HG03066 (cell line): Measurements from ENCODE around the gene HDDC2.

Experiments
- ATAC-seq: cut with Tn5 transposase; IDR thresholded peaks from one replicate; pipeline ENCODE4 v1.9.1; 2021; ENCODE audit warnings: low read depth; ENCODE audit not compliant: unreplicated experiment

The HDDC2 gene

GRCh38 chr6:125273251-125273650 is 28.5 kb downstream of the HDDC2 start:
- no peak for ATAC-seq

DNA sequence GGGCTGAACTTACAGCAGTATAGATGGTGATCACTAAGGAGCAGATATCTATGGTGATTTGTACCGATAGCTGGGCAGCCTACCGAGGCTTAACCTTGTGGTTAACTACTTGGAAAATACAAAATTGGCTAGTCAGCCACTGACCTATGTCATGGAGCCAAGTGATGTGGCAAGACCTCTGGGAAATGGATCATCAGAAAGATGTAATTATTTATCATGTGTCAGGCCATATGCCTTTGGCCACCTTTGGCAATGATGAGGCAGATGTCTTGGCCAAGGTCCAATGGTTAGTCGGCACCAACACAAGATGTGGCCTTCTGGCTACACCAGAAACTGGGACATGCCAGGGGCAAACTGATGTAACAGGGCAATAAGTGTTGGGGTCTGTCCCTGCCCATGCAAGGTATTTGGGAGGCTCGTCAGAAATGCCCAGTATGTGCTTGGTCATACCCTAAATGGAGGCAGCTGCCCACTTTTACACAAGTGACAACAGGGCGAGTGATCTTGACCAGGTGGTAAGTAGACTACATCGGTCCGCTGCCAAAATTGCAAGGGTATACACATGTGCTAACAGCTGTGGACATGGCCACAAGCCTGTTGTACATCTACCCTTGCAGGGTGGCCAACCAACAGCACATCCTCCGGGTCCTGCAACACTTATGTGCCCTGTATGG is 30.1 kb downstream of the HDDC2 start:
- ATAC-seq: no peak

GRCh38 chr6:125270380-125270779 is 31.4 kb downstream of the HDDC2 start:
- ATAC-seq: no peak

DNA sequence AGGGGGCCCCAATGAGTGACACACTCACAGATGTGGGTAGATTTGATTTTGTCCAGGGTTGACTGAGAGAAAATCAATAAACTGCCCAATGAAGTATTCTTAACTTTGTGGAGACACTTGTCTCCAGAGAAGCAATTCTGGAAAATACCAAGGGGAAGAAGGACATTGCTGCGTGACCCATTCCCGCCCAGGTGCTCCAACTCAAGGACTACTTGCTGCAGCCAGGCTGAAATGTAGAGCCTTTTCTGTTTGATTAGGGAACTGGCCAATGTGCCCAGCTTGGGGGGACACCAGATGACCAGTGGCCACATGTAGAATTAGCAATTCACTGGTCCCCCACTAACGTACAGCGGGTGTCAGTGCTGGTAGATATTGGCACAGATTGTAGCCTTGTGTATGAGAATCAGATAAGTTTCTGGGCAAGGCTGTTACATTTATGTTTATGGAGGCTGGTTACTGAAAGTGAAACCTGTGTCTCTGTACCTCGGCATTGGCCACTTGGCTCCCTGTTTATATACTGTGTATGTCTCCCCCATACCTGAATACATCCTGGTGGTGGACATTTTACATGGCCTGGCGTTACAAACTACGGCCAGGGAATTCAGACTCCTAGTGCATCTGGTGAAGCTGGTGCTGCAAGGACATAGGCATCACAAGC is 32.3 kb downstream of the HDDC2 start:
- no peak for ATAC-seq

- ATAC-seq: no peak
Measured at GRCh38 chr6:125268765-125269164, 33.0 kb downstream of the HDDC2 start.

- ATAC-seq: no peak
Measured at GRCh38 chr6:125267806-125268523, 33.8 kb downstream of the HDDC2 start.

- ATAC-seq: no peak
Measured at GRCh38 chr6:125264476-125264875, 37.3 kb downstream of the HDDC2 start.

DNA sequence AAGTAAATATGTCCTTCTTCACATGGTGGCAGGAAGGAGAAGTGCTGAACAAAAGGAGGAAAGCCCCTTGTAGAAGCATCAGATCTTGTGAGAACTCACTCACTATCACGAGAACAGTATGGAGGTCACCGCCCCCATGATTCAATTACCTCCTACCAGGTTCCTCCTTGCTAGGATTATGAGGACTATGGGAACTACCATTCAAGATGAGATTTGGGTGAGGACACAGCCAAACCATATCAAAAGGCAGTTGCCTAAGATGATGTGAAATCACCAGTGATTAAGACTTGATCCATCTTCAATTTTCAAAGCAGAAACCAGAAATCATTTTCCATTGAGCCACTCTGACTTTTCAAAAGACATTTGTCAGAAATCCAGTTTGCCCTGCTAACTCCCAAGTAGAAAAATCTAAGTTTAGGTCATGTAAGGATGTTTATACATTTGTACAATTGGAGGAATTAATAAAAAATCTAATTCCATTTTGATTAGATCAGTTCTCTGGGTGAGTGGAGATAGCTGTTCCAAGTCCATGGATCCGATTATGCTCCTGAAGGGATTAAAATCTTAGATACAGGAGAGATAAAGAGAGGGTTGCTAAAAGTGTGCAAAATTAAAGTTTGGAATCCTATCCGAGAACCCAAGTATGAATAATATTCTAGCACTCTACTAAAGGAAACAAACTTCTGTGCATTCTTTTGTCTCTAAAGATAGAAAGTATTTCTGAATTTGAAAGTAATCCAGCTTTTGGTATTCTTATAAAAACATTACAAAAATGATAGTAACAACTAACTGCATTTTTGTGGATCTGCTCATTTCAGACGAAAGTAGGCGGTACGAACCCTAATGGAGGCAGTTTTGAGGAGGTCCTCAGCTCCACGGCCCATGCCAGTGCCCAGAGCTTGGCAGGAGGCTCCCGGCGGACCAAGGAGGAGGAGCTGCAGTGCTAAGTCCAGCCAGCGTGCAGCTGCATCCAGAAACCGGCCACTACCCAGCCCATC is 39.5 kb downstream of the HDDC2 start:
- no peak for ATAC-seq

GRCh38 chr6:125259354-125259736 is 42.4 kb downstream of the HDDC2 start:
- no peak for ATAC-seq

GRCh38 chr6:125258651-125259353 is 43.0 kb downstream of the HDDC2 start:
- ATAC-seq: no peak

GRCh38 chr6:125257351-125257750 is 44.4 kb downstream of the HDDC2 start:
- no peak for ATAC-seq

GRCh38 chr6:125255201-125255600 is 46.6 kb downstream of the HDDC2 start:
- no peak for ATAC-seq

DNA sequence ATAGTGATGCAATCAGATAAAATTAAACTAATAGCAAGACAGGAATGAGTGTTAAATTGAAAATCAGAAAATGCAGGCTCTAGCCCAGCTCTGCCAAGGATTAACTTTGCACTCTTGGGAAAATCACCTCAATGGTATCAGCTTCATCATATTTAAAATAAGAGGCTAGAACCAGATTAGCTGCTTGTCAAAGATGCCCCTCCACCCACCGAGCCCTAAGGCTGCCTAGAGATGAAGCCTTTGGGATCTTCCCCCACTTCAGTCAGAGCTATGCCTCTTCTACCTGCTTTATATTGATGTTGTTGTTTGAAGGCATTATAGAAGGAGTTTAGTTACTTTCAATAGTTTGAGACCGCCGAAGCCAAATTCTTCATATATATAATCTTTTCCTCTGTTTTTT is 47.4 kb downstream of the HDDC2 start:
- no peak for ATAC-seq

DNA sequence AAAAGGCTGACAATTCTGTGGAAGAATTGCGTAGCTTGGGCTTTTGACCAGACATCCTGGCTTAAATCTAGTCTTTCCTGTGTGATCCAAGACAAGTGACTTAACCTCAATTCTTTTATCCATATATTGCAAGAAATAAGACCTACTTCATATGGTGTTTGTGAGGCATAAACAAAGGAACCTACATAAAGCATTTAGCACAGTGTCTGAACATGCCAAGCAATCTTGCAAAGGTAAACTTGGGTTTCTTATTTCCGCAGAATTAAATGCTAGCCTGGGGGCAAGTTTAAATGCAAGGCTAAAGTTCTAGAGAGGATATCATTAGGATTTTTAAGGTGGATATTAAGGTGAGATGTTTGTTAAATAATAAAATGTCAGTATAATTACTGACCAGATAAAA is 47.9 kb downstream of the HDDC2 start:
- ATAC-seq: no peak

GRCh38 chr6:125252891-125253290 is 48.9 kb downstream of the HDDC2 start:
- no peak for ATAC-seq

DNA sequence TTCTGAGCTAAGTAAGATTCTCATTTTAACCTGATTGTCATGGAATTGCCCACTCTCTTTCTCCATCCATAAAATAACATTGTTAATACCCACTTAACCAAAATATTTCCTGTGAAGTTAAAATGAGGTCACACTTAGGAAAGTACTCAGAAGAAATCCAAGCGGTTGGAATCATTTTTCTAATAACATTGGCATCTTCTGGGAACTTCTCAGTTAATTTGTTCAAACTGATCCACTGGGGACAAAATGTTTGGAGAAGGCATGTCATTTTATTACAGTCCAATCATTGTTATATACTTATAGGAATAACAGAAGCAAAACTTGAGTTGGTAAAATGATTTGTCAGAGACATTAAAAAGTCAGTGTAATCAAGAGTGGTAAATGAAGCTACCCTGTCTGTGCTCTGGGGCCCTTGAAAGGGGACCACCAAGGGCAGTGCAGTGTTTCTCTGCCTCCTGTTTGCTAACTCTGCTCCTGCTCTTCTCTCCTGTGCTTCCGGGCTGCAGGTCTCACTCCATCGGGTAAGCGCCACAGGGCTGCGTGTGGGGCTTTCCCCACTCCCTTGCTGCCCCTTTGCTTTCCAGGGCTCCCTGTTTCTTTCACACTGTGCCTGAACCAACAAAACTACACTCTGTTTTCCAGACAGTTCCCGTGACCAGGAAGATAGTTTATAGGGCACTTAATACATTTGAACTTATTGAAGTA is 50.1 kb downstream of the HDDC2 start:
- no peak for ATAC-seq

DNA sequence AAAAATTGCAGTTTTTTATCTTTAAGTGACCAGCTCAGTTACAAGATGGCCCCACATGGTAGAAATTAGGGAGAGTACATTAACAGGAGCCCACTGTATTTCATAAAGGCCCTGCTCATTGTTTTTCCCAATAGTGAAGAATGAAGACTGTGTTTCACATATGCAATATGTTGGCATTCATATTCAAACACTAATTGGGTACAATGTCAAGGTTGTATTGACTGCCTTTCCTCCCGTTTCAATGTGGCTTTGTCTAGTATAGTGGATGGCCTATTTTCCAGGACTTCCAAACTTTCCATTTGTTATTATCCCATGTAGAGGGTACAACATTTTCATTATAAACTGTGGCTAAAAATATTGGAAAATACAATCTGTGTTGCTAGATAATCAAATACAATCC is 51.3 kb downstream of the HDDC2 start:
- ATAC-seq: no peak

DNA sequence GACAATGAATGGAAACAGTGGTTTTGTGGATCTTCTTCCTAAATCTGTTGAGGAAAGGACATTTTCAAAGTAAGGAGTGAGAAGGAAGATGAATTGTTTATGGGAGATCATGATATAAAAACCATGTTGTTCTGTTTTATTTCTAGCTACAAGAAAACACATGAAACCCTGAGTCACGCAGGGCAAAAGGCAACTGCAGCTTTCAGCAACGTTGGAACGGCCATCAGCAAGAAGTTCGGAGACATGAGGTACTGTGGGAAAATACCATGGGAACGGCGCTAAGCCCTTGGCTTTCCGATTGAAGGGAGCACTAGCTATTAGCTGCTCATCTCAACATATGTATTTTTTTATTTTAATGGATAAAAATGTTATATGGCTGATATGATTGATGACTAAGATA is 53.6 kb downstream of the HDDC2 start:
- no peak for ATAC-seq

- ATAC-seq: no peak
Measured at GRCh38 chr6:125246566-125246965, 55.2 kb downstream of the HDDC2 start.
